ENCODE results near the gene PAGE3.

The PAGE3 gene

GRCh38 chrX:55260806-55261205 is 3.9 kb downstream of the PAGE3 start:
- Histone ChIP-seq H3K9me3 (ENCODE audit: insufficient read depth, low read length) (no peaks in the 10 kb centered on the region), H3K36me3 (replicated peaks; ENCODE audit: low read depth, low read length) (no peaks in the 10 kb centered on the region), H3K27ac (ENCODE audit: low read length) (no peak overlapping the region), H3K4me1 (ENCODE audit: low read length) (no peaks in the 10 kb centered on the region), H3K4me3 (ENCODE audit: low read length) (no peak overlapping the region), H3K27me3 (ENCODE audit: low read depth, low read length) (no peaks in the 10 kb centered on the region), H2AFZ (ENCODE audit: low read depth, low read length) (no peak overlapping the region), H4K20me1 (ENCODE audit: insufficient read depth, low read length) (no peaks in the 10 kb centered on the region), H3K4me2 (ENCODE audit: low read length) (no peak overlapping the region), H3K79me2 (ENCODE audit: low read length) (no peaks in the 10 kb centered on the region), H3K9ac (ENCODE audit: low read length) (no peak overlapping the region)
- TF ChIP-seq EZH2phosphoT487 (IDR thresholded peaks at IDR 0.05; ENCODE audit: low read depth) (no peak), CTCF (IDR thresholded peaks at IDR 0.05; ENCODE audit: low read depth, low read length) (no peak)

GRCh38 chrX:55253528-55253927 is 11.2 kb downstream of the PAGE3 start:
- Histone ChIP-seq H3K4me1 (ENCODE audit: low read length) (no peaks in the 10 kb centered on the region), H3K79me2 (ENCODE audit: low read length) (no peaks in the 10 kb centered on the region), H3K4me3 (ENCODE audit: low read length) (no peak overlapping the region), H3K27ac (ENCODE audit: low read length) (no peak overlapping the region), H4K20me1 (ENCODE audit: insufficient read depth, low read length) (no peaks in the 10 kb centered on the region), H3K9me3 (ENCODE audit: insufficient read depth, low read length) (no peaks in the 10 kb centered on the region), H3K9ac (ENCODE audit: low read length) (no peak overlapping the region), H3K36me3 (replicated peaks; ENCODE audit: low read depth, low read length) (no peaks in the 10 kb centered on the region), H2AFZ (ENCODE audit: low read depth, low read length) (no peak overlapping the region), H3K4me2 (ENCODE audit: low read length) (no peak overlapping the region), H3K27me3 (ENCODE audit: low read depth, low read length) (no peaks in the 10 kb centered on the region)
- no peak for TF ChIP-seq EZH2phosphoT487 (IDR thresholded peaks at IDR 0.05; ENCODE audit: low read depth)
- TF ChIP-seq CTCF (IDR thresholded peaks at IDR 0.05; ENCODE audit: low read depth, low read length): no peak

GRCh38 chrX:55240788-55241340 is 23.9 kb downstream of the PAGE3 start:
- Histone ChIP-seq H3K9me3 (ENCODE audit: insufficient read depth, low read length) (no peaks in the 10 kb centered on the region), H3K4me2 (ENCODE audit: low read length) (no peak overlapping the region), H2AFZ (ENCODE audit: low read depth, low read length) (no peak overlapping the region), H3K9ac (ENCODE audit: low read length) (no peak overlapping the region), H3K4me1 (ENCODE audit: low read length) (no peaks in the 10 kb centered on the region), H4K20me1 (ENCODE audit: insufficient read depth, low read length) (no peaks in the 10 kb centered on the region), H3K79me2 (ENCODE audit: low read length) (no peaks in the 10 kb centered on the region), H3K27ac (ENCODE audit: low read length) (no peak overlapping the region), H3K27me3 (ENCODE audit: low read depth, low read length) (no peaks in the 10 kb centered on the region), H3K4me3 (ENCODE audit: low read length) (no peak overlapping the region), H3K36me3 (replicated peaks; ENCODE audit: low read depth, low read length) (no peaks in the 10 kb centered on the region)
- TF ChIP-seq EZH2phosphoT487 (IDR thresholded peaks at IDR 0.05; ENCODE audit: low read depth) (no peak), CTCF (IDR thresholded peaks at IDR 0.05; ENCODE audit: low read depth, low read length) (no peak)

GRCh38 chrX:55220119-55220794 is 44.5 kb downstream of the PAGE3 start, which contains the start of gene PAGE5:
Gene PAGE5 (plus strand): TSS chrX:55220346. CDS start chrX:55221383, 1,037 bp downstream.
- no peak within 1 kb of the TSS for H3K9ac ChIP-seq (ENCODE audit: low read length)
- H3K27ac ChIP-seq (ENCODE audit: low read length): no peak within 1 kb of the TSS
- no peak within 1 kb of the TSS for H2AFZ ChIP-seq (ENCODE audit: low read depth, low read length)
- no peaks in the 10 kb centered on the region for H3K79me2 ChIP-seq (ENCODE audit: low read length)
- no peaks in the 10 kb centered on the region for H3K9me3 ChIP-seq (ENCODE audit: insufficient read depth, low read length)
- no peaks in the 10 kb centered on the region for H3K36me3 ChIP-seq (replicated peaks; ENCODE audit: low read depth, low read length)
- no peak within 1 kb of the TSS for H3K4me3 ChIP-seq (ENCODE audit: low read length)
- no peak for TF ChIP-seq EZH2phosphoT487 (IDR thresholded peaks at IDR 0.05; ENCODE audit: low read depth)
- TF ChIP-seq CTCF (IDR thresholded peaks at IDR 0.05; ENCODE audit: low read depth, low read length): no peak
- no peaks in the 10 kb centered on the region for H3K27me3 ChIP-seq (ENCODE audit: low read depth, low read length)
- no peaks in the 10 kb centered on the region for H3K4me1 ChIP-seq (ENCODE audit: low read length)
- no peaks in the 10 kb centered on the region for H4K20me1 ChIP-seq (ENCODE audit: insufficient read depth, low read length)
- H3K4me2 ChIP-seq (ENCODE audit: low read length): no peak within 1 kb of the TSS
